Endothelial cell of umbilical vein (primary cell): ENCODE measurements around the gene SPRR2A. TPM values are rescaled to one million over a fixed set of nuclear protein-coding genes. Genes with fewer than 3 reads are reported as not detected.

Experiments
- BruUV-seq: library from RNA; stranded (reverse); fragments of 400-500 nt; replicated peaks from 2 replicates; lab custom pipeline; 2021; lab: Mats Ljungman, UMichigan
- CTCF ChIA-PET: fragments of 300-600, 350-600 bp; sonication (Branson Sonifier 250); formaldehyde crosslinking; loops from one replicate; lab custom pipeline; 2021; ENCODE audit warnings: antibody characterized with exemption, inconsistent platforms; lab: Charles Lee
- POLR2A ChIA-PET: fragments of 300-600, 350-600 bp; sonication (Branson Sonifier 250); formaldehyde crosslinking; loops from one replicate; lab custom pipeline; 2021; ENCODE audit warnings: antibody characterized with exemption, inconsistent platforms; lab: Charles Lee
- DNase-seq: peaks from one replicate; pipeline ENCODE4 v3.0.0-alpha.2; 2011; ENCODE audit warnings: low read depth, low spot score
- FAIRE-seq: peaks from 2 replicates; lab custom pipeline; 2011; peaks lifted over from hg19 to GRCh38; lab: Jason Lieb, UNC
- H2AFZ ChIP-seq: 2 replicates; pipeline ENCODE4 v1.6.0; 2012; ENCODE audit warnings: low read depth, low read length, control low read depth, inconsistent platforms
- H3K27ac ChIP-seq: 2 replicates; pipeline ENCODE4 v1.5.1; 2011; ENCODE audit warnings: low read depth, mild to moderate bottlenecking, control low read depth, low read length, moderate library complexity; ENCODE audit not compliant: insufficient read depth
- H3K27me3 ChIP-seq, 2 experiments: 2 replicates each; pipeline versions ENCODE4 v1.6.0 to v1.6.1; 2011; ENCODE audit warnings: low read length in 2 of 2, mixed read lengths in 1 of 2; ENCODE audit not compliant: control insufficient read depth in 2 of 2, insufficient read depth in 2 of 2
- H3K36me3 ChIP-seq, 2 experiments: 2 replicates in 1 of 2; 3 replicates in 1 of 2; pipeline ENCODE4 v1.5.1; 2011; ENCODE audit warnings: low read length in 2 of 2, mild to moderate bottlenecking in 1 of 2, moderate library complexity in 1 of 2; ENCODE audit not compliant: control insufficient read depth in 2 of 2, insufficient read depth in 2 of 2; ENCODE audit errors: extremely low read depth in 1 of 2
- H3K4me1 ChIP-seq: 3 replicates; pipeline ENCODE4 v1.5.1; 2011; ENCODE audit warnings: mild to moderate bottlenecking, low read length; ENCODE audit not compliant: control insufficient read depth, insufficient read depth; ENCODE audit errors: extremely low read depth
- H3K4me2 ChIP-seq: 2 replicates; pipeline ENCODE4 v1.6.1; 2011; ENCODE audit warnings: low read length, control low read depth, mixed read lengths; ENCODE audit not compliant: insufficient read depth
- H3K4me3 ChIP-seq, 3 experiments: fragments of 200-600 bp in 1 of 3; sonication (generic), shearing (Covaris generic) in 1 of 3; replicated peaks in 1 of 3; 2 replicates each; pipeline ENCODE4 v1.5.1; 2011 to 2016; ENCODE audit warnings: control low read depth in 3 of 3, low read length in 3 of 3, mild to moderate bottlenecking in 2 of 3, inconsistent platforms in 1 of 3, low read depth in 1 of 3, moderate library complexity in 1 of 3; ENCODE audit not compliant: insufficient read depth in 1 of 3
- H3K79me2 ChIP-seq: 2 replicates; pipeline ENCODE4 v1.6.0; 2012; ENCODE audit warnings: low read length, inconsistent platforms; ENCODE audit not compliant: control insufficient read depth, insufficient read depth
- H3K9ac ChIP-seq: replicated peaks from 2 replicates; pipeline ENCODE3; 2011; ENCODE audit warnings: low read length, control low read depth; ENCODE audit not compliant: insufficient read depth; ENCODE audit errors: extremely low read depth
- H3K9me1 ChIP-seq: replicated peaks from 3 replicates; pipeline ENCODE4 v1.6.0; 2011; ENCODE audit warnings: mild to moderate bottlenecking, low read length; ENCODE audit not compliant: control insufficient read depth, insufficient read depth; ENCODE audit errors: extremely low read depth
- H3K9me3 ChIP-seq: replicated peaks from 2 replicates; pipeline ENCODE4 v1.5.1; 2012; ENCODE audit warnings: low read length, inconsistent platforms; ENCODE audit not compliant: control insufficient read depth, insufficient read depth
- H4K20me1 ChIP-seq: replicated peaks from 2 replicates; pipeline ENCODE3; 2011; ENCODE audit warnings: mild to moderate bottlenecking, low read length; ENCODE audit not compliant: control insufficient read depth, insufficient read depth; ENCODE audit errors: extremely low read depth
- CTCF ChIP-seq, 2 donors: IDR thresholded peaks; 1 replicate in 1 of 2; 2 replicates in 1 of 2; pipeline ENCODE4 v1.5.1; 2011; ENCODE audit warnings: low read length in 2 of 2, mild to moderate bottlenecking in 2 of 2, moderate library complexity in 2 of 2, control low read depth in 1 of 2, inconsistent platforms in 1 of 2, low read depth in 1 of 2; ENCODE audit not compliant: insufficient read depth in 1 of 2; ENCODE audit errors: extremely low read depth in 1 of 2
- EZH2 ChIP-seq: IDR thresholded peaks from 2 replicates; pipeline ENCODE4 v1.6.1; 2012; ENCODE audit warnings: borderline replicate concordance, low read depth, mild to moderate bottlenecking, moderate library complexity, low read length, inconsistent platforms; ENCODE audit not compliant: severe bottlenecking
- FOS ChIP-seq: IDR thresholded peaks from 2 replicates; pipeline ENCODE4 v1.6.1; 2011; ENCODE audit warnings: mild to moderate bottlenecking, low read length, moderate library complexity, borderline replicate concordance; ENCODE audit not compliant: insufficient read depth
- GATA2 ChIP-seq: IDR thresholded peaks from 2 replicates; pipeline ENCODE4 v1.7.0; 2011; ENCODE audit warnings: low read depth, mild to moderate bottlenecking, moderate library complexity, mixed read lengths, low read length; ENCODE audit not compliant: insufficient read length, insufficient read depth
- JUN ChIP-seq: IDR thresholded peaks from 2 replicates; pipeline ENCODE4 v1.6.1; 2011; ENCODE audit warnings: borderline replicate concordance, low read depth; ENCODE audit not compliant: insufficient read length, insufficient read depth
- MAX ChIP-seq: IDR thresholded peaks from 2 replicates; pipeline ENCODE4 v1.6.1; 2011; ENCODE audit not compliant: insufficient read depth, insufficient read length
- MYC ChIP-seq: IDR thresholded peaks from one replicate; pipeline ENCODE4 v1.6.1; 2011; ENCODE audit warnings: mild to moderate bottlenecking, low read depth, low read length
- POLR2A ChIP-seq: IDR thresholded peaks from 2 replicates; pipeline ENCODE4 v1.6.1; 2012; ENCODE audit warnings: low read depth, mild to moderate bottlenecking, control low read depth, low read length
- POLR2AphosphoS5 ChIP-seq: IDR thresholded peaks from 2 replicates; pipeline ENCODE4 v1.6.1; 2012; ENCODE audit warnings: low read depth, mild to moderate bottlenecking, control low read depth, low read length, moderate library complexity; ENCODE audit not compliant: insufficient read depth
- dilution Hi-C: fragments of 300-500 bp; cut with MboI; formaldehyde crosslinking; loops from one replicate; pipeline ENCODE4 v1.15.0; 2019; ENCODE audit warnings: low sequenced_read_pairs; ENCODE audit not compliant: extremely low pct_ligation_motif_present
- intact Hi-C: fragments of 100-400 bp; cut with micrococcal nuclease; formaldehyde crosslinking; loops from one replicate; pipeline ENCODE4 v1.10.0; 2022
- polyA plus RNA-seq, 4 experiments: library from polyadenylated mRNA; depleted of rRNA in 3 of 4; stranded (reverse) in 3 of 4; unstranded in 1 of 4; fragments of >200 nt; gene quantifications; 2 replicates each; pipeline versions ENCODE4 v1.2.1 to v1.2.3, GENCODE V29; 2011 to 2012; ENCODE audit warnings: missing spikeins in 1 of 4
- total RNA-seq: library from RNA; stranded (reverse); gene quantifications from 2 replicates; pipeline ENCODE4 v1.2.3, GENCODE V29; 2021

Gene SPRR2A
- total and polyA plus RNA-seq, 2 donors (not counting 3 experiments of a cell fraction or from before 2014, with no cell fraction given) = not detected

- FAIRE-seq (no peak), DNase-seq (no peak)
- POLR2A ChIA-PET = no interaction called here
- no peaks in the 10 kb centered on the region for H3K9me3 ChIP-seq
- H3K36me3 ChIP-seq = no peaks in the 10 kb centered on the region
- TF ChIP-seq MAX (no peak), EZH2 (no peak), MYC (no peak), JUN (no peak), POLR2A (no peak), POLR2AphosphoS5 (no peak), FOS (no peak)
- H4K20me1 ChIP-seq = no peaks in the 10 kb centered on the region
- no peak overlapping the region for H3K27ac ChIP-seq
- no peak overlapping the region for H2AFZ ChIP-seq
- intact Hi-C loops (loop anchor here (1.0 kb wide), 1 partner anchor 21 kb away; the partner anchor contains the start of gene SPRR2E), dilution Hi-C loops (no loop called here)
- H3K79me2 ChIP-seq = no peaks in the 10 kb centered on the region
- no peaks in the 10 kb centered on the region for H3K27me3 ChIP-seq
- BruUV-seq = no TSS peak
- H3K9me1 ChIP-seq = no peaks in the 10 kb centered on the region
- no peak overlapping the region for H3K9ac ChIP-seq
- H3K4me2 ChIP-seq = no peak overlapping the region
- CTCF ChIA-PET = no interaction called here
- H3K4me1 ChIP-seq = no peaks in the 10 kb centered on the region
- no peak overlapping the region for H3K4me3 ChIP-seq
These were observed 15.8 kb upstream of the SPRR2A start for GRCh38 chr1:153072806-153073726.

- H3K9me3 ChIP-seq = no peaks in the 10 kb centered on the region
- no peak for FAIRE-seq
- H3K4me3 ChIP-seq = no peak within 1 kb of the TSS
- dilution Hi-C loops = no loop called here
- intact Hi-C loops = no loop called here
- no TSS peak for BruUV-seq
- H3K27ac ChIP-seq = no peak within 1 kb of the TSS
- no peaks in the 10 kb centered on the region for H3K36me3 ChIP-seq
- ChIA-PET POLR2A (no interaction called here), CTCF (no interaction called here)
- no peaks in the 10 kb centered on the region for H3K4me1 ChIP-seq
- H3K9ac ChIP-seq = no peak within 1 kb of the TSS
- no peak within 1 kb of the TSS for H2AFZ ChIP-seq
- no peak for DNase-seq
- H3K4me2 ChIP-seq = no peak within 1 kb of the TSS
- TF ChIP-seq GATA2 = no peak
- no peak for TF ChIP-seq EZH2
- TF ChIP-seq JUN = no peak
- no peak for TF ChIP-seq FOS
- no peak for TF ChIP-seq POLR2A
- TF ChIP-seq MYC = no peak
- TF ChIP-seq POLR2AphosphoS5 = no peak
- TF ChIP-seq MAX = no peak
- no peak for TF ChIP-seq CTCF (IDR thresholded peaks at IDR 0.05; ENCODE audit: extremely low read depth in 1 of 2, insufficient read depth in 1 of 2, low read depth in 1 of 2, low read length in 2 of 2)
- H3K27me3 ChIP-seq = no peaks in the 10 kb centered on the region
- no peaks in the 10 kb centered on the region for H3K9me1 ChIP-seq
- no peaks in the 10 kb centered on the region for H3K79me2 ChIP-seq
- no peaks in the 10 kb centered on the region for H4K20me1 ChIP-seq
These were observed 14.2 kb upstream of the SPRR2A start, which contains the start of gene SPRR2B for GRCh38 chr1:153071511-153071910. SPRR2B (minus strand) TSS chr1:153071611; CDS start chr1:153070839, 772 bp downstream.
